ENCODE measurements around the gene CREBBP. TPM values are rescaled to one million over a fixed set of nuclear protein-coding genes. Genes with fewer than 3 reads are reported as not detected.

CREBBP gene
- total and polyA plus RNA-seq, 2 donors from 2014 or later, result 5.9 to 74.6 TPM

DNA sequence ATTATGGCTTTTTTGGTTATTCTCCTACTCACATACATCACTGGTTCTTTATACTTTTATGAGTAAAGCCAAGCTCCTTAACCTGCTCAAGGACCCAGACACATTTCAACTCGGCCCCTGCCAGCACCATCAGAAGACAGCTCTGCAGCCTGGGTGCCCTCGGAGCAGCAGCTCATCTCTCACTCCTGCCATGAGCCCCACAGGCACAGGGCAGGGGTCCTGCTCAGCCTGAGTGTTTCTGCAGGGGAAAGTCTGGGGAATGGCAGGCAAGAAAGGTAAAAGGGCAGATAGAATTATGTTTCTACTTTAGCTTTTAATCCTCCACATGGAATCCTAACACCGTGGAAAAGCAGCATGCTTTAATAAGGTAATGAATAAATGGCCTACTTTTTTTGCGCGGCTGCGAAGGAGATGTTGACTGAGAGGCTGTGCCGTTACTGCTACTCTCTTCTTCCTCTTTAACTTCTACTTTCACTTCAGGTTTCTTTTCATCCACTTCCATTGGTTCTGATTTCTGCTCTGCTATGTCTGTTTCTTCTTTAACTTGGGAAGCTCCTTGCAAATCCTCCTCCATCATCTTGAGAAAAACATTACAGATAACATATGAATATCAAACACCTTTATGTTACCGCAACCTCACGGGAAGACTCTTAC is 113.1 kb downstream of the CREBBP start:
- Histone ChIP-seq H3K36me3 (ENCODE audit: control insufficient read depth in 2 of 3, insufficient read depth in 3 of 3, low read length in 3 of 3) (peaks cover 7 to 52% (median 41%) of the 10 kb centered on the region in 3 donors), H3K27ac (ENCODE audit: low read depth in 2 of 2, low read length in 2 of 2) (no peak overlapping the region), H3K4me1 (ENCODE audit: control insufficient read depth in 2 of 3, insufficient read depth in 2 of 3, low read depth in 1 of 3, low read length in 3 of 3) (no peaks in the 10 kb centered on the region), H3K9ac (ENCODE audit: low read length in 3 of 3) (no peak overlapping the region), H3K27me3 (ENCODE audit: control insufficient read depth, insufficient read depth, low read length) (no peaks in the 10 kb centered on the region), H3K9me3 (ENCODE audit: control insufficient read depth in 2 of 3, insufficient read depth in 1 of 3, low read length in 3 of 3) (no peaks in the 10 kb centered on the region), H3K4me3 (ENCODE audit: low read length in 3 of 3) (no peak overlapping the region)
- DNase-seq, result no peak
- intact Hi-C loops (cut with DNase I), result no loop called here
- no peak for FAIRE-seq
- TF ChIP-seq, protein P1, sequence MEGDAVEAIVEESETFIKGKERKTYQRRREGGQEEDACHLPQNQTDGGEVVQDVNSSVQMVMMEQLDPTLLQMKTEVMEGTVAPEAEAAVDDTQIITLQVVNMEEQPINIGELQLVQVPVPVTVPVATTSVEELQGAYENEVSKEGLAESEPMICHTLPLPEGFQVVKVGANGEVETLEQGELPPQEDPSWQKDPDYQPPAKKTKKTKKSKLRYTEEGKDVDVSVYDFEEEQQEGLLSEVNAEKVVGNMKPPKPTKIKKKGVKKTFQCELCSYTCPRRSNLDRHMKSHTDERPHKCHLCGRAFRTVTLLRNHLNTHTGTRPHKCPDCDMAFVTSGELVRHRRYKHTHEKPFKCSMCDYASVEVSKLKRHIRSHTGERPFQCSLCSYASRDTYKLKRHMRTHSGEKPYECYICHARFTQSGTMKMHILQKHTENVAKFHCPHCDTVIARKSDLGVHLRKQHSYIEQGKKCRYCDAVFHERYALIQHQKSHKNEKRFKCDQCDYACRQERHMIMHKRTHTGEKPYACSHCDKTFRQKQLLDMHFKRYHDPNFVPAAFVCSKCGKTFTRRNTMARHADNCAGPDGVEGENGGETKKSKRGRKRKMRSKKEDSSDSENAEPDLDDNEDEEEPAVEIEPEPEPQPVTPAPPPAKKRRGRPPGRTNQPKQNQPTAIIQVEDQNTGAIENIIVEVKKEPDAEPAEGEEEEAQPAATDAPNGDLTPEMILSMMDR (IDR thresholded peaks at IDR 0.05; ENCODE audit: borderline replicate concordance, extremely low read depth, insufficient read depth), result no peak

DNA sequence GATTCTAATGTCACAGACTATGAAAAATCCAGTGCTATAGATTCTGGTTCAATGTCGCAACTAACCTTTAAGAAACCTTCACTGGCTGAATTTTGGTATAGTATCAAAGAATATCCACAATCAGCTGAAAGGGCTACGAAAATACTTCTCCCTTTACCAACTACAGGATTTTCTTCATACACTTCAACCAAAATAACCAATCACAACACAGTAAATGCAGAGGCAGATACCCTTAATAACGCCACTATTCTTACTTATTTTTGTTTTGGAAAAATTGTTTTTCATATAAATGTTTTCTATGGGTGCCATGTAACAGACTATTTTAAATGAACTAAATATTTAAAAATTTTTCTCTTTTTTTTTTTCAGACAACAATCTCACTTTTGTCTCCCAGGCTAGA is 114.3 kb downstream of the CREBBP start:
- DNase-seq (no peak), FAIRE-seq (no peak)
- peaks cover 6 to 45% (median 41%) of the 10 kb centered on the region in 3 donors for H3K36me3 ChIP-seq (ENCODE audit: control insufficient read depth in 2 of 3, insufficient read depth in 3 of 3, low read length in 3 of 3)
- H3K27me3 ChIP-seq (ENCODE audit: control insufficient read depth, insufficient read depth, low read length), result no peaks in the 10 kb centered on the region
- H3K9me3 ChIP-seq (ENCODE audit: control insufficient read depth in 2 of 3, insufficient read depth in 1 of 3, low read length in 3 of 3), result no peaks in the 10 kb centered on the region
- intact Hi-C loops (cut with DNase I), result no loop called here
- no peaks in the 10 kb centered on the region for H3K4me1 ChIP-seq (ENCODE audit: control insufficient read depth in 2 of 3, insufficient read depth in 2 of 3, low read depth in 1 of 3, low read length in 3 of 3)
- H3K4me3 ChIP-seq (ENCODE audit: low read length in 3 of 3), result no peak overlapping the region
- no peak overlapping the region for H3K27ac ChIP-seq (ENCODE audit: low read depth in 2 of 2, low read length in 2 of 2)
- H3K9ac ChIP-seq (ENCODE audit: low read length in 3 of 3), result no peak overlapping the region
- TF ChIP-seq, protein P1 (IDR thresholded peaks at IDR 0.05; ENCODE audit: borderline replicate concordance, extremely low read depth, insufficient read depth), result no peak

DNA sequence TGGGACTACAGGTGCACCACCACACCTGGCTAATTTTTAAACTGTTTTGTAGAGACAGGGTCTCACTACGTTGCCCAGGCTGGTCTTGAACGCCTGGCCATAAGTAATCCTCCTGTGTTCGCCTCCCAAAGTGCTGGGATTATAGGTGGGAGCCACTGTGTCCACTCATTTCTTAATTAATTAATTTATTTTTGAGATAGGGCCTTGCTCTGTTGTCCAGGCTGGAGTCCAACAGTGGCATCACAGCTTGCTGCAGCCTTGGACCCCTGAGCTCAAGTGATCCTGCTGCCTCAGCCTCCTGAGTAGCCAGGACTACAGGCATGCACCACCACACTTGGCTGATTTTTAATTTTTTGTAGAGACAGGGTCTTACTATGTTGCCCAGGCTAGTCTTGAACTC is 116.1 kb downstream of the CREBBP start:
- no peaks in the 10 kb centered on the region for H3K9me3 ChIP-seq (ENCODE audit: control insufficient read depth in 2 of 3, insufficient read depth in 1 of 3, low read length in 3 of 3)
- TF ChIP-seq, protein P1 (IDR thresholded peaks at IDR 0.05; ENCODE audit: borderline replicate concordance, extremely low read depth, insufficient read depth), result no peak
- no peaks in the 10 kb centered on the region for H3K4me1 ChIP-seq (ENCODE audit: control insufficient read depth in 2 of 3, insufficient read depth in 2 of 3, low read depth in 1 of 3, low read length in 3 of 3)
- no peak overlapping the region for H3K4me3 ChIP-seq (ENCODE audit: low read length in 3 of 3)
- H3K36me3 ChIP-seq (ENCODE audit: control insufficient read depth in 2 of 3, insufficient read depth in 3 of 3, low read length in 3 of 3), result peaks cover 6 to 34% (median 30%) of the 10 kb centered on the region in 3 donors
- H3K9ac ChIP-seq (ENCODE audit: low read length in 3 of 3), result no peak overlapping the region
- DNase-seq (no peak), FAIRE-seq (no peak)
- no peaks in the 10 kb centered on the region for H3K27me3 ChIP-seq (ENCODE audit: control insufficient read depth, insufficient read depth, low read length)
- intact Hi-C loops (cut with DNase I), result no loop called here
- no peak overlapping the region for H3K27ac ChIP-seq (ENCODE audit: low read depth in 2 of 2, low read length in 2 of 2)

Measured in kidney (tissue), 14 donors.